ENCODE results near the gene B3GNT3. TPM values are rescaled to one million over a fixed set of nuclear protein-coding genes. Genes with fewer than 3 reads are reported as not detected.

Gene B3GNT3
- total and polyA plus RNA-seq, 2 of the 8 experiments (the other 6 are each of a cell fraction or from before 2014, with no cell fraction given): 1.5 TPM

DNA sequence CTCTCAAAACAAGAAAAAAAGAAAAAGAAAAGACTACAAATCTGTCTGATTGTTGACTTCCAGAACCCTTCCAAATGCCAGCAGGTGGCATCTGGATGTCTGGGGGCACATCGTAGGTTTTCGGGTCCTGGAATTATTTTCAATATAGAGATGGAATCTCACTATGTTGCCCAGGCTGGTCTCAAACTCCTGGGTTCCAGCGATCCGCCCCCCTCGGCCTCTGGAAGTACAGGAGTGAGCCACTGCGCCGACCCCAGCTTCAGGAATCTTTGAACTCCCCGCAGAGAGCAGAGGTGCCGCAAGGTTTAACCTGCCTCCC is 567 bp upstream of the B3GNT3 start:
- Histone ChIP-seq H3K4me1 (replicated peaks in 1 of 4; ENCODE audit: control insufficient read depth in 3 of 4, insufficient read depth in 4 of 4, low read length in 3 of 4) (peaks cover 0 to 6% (median 4%) of the 10 kb centered on the region in 4 experiments; a peak in 5 of 7 replicates), H3K79me2 (ENCODE audit: control insufficient read depth in 1 of 2, insufficient read depth in 2 of 2, low read length in 2 of 2) (no peaks in the 10 kb centered on the region), H2BK120ac (replicated peaks; ENCODE audit: low read depth, low read length) (no peak overlapping the region), H3K23me2 (ENCODE audit: low read depth, low read length) (peaks cover 12% of the 10 kb centered on the region; the same call in 1 of the 2 replicates), H3K27ac (ENCODE audit: low read depth, low read length) (no peak overlapping the region), H3K9me3 (ENCODE audit: insufficient read depth in 2 of 2, low read depth in 1 of 2, low read length in 1 of 2) (no peaks in the 10 kb centered on the region), H3K27me3 (replicated peaks in 1 of 4; ENCODE audit: control insufficient read depth in 3 of 4, extremely low read depth in 1 of 4, insufficient read depth in 3 of 4, low read length in 3 of 4) (peaks cover 0 to 9% (median 7%) of the 10 kb centered on the region in 4 experiments; a peak in 6 of 7 replicates), H3K36me3 (ENCODE audit: control insufficient read depth in 2 of 4, insufficient read depth in 4 of 4, low read length in 3 of 4) (no peaks in the 10 kb centered on the region), H2BK12ac (ENCODE audit: low read depth, low read length) (peak overlapping the region; percentile 80; the same call in 1 of the 2 replicates), H3K79me1 (ENCODE audit: low read depth, low read length) (no peaks in the 10 kb centered on the region), H4K8ac (ENCODE audit: extremely low read depth, insufficient read depth, low read length) (no peak overlapping the region), H2AK5ac (ENCODE audit: low read depth, low read length) (no peak overlapping the region), H2AFZ (ENCODE audit: low read length) (peak overlapping the region; percentile 3; the same call in 1 of the 2 replicates), H3K4ac (replicated peaks; ENCODE audit: insufficient read length, low read depth, low read length) (no peak overlapping the region), H4K20me1 (replicated peaks in 1 of 2; ENCODE audit: control insufficient read depth in 1 of 2, insufficient read depth in 2 of 2, low read length in 2 of 2) (no peaks in the 10 kb centered on the region), H3K9ac (replicated peaks in 1 of 4; ENCODE audit: extremely low read depth in 1 of 4, low read depth in 3 of 4, low read length in 3 of 4) (no peak overlapping the region), H3K4me2 (ENCODE audit: insufficient read depth in 1 of 2, low read depth in 2 of 2, low read length in 2 of 2) (peak overlapping the region; percentile 71 to 80), H3K4me3 (ENCODE audit: extremely low read depth in 1 of 4, insufficient read depth in 2 of 4, low read depth in 3 of 4, low read length in 4 of 4) (peak overlapping the region; percentile 40 to 69 (median 58); a peak in 7 of 8 replicates), H2BK15ac (ENCODE audit: low read length) (no peak overlapping the region), H4K5ac (ENCODE audit: insufficient read length, low read depth, low read length) (no peak overlapping the region), H2BK5ac (ENCODE audit: low read depth, low read length) (no peak overlapping the region), H3K14ac (ENCODE audit: insufficient read length) (no peak overlapping the region), H3K23ac (ENCODE audit: insufficient read length) (no peak overlapping the region), H3K18ac (ENCODE audit: extremely low read depth, low read length) (0 out of 2 replicates have a peak overlapping the region, but pooled peaks have one; percentile 51), H3K56ac (replicated peaks; ENCODE audit: insufficient read length, low read depth, low read length) (no peak overlapping the region), H2BK20ac (ENCODE audit: low read length) (no peak overlapping the region), H4K91ac (replicated peaks; ENCODE audit: insufficient read length, low read length) (no peak overlapping the region)
- no peak for DNase-seq (ENCODE audit: low read depth in 1 of 2, low spot score in 2 of 2)
- ChIA-PET CTCF (ENCODE audit: partially characterized antibody) (interaction anchor here (0.8 to 2.7 kb wide), 11 partner anchors 10 to 200 kb away, joined by 3 to 11 read pairs (median 4); partner anchors contain the start of gene RPL18A), POLR2A (ENCODE audit: partially characterized antibody) (interaction anchor here (0.8 to 3.7 kb wide), 6 partner anchors 10 to 238 kb away, joined by 3 to 12 read pairs (median 4); partner anchors contain the start of gene RPL18A)
- no peak for FAIRE-seq
- TF ChIP-seq, protein P1, sequence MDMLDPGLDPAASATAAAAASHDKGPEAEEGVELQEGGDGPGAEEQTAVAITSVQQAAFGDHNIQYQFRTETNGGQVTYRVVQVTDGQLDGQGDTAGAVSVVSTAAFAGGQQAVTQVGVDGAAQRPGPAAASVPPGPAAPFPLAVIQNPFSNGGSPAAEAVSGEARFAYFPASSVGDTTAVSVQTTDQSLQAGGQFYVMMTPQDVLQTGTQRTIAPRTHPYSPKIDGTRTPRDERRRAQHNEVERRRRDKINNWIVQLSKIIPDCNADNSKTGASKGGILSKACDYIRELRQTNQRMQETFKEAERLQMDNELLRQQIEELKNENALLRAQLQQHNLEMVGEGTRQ (IDR thresholded peaks at IDR 0.05; ENCODE audit: low read length): no peak
- TF ChIP-seq SRF (IDR thresholded peaks at IDR 0.05; ENCODE audit: low read depth, low read length) (no peak), CBX8 (IDR thresholded peaks at IDR 0.05; ENCODE audit: borderline replicate concordance, low read depth, low read length) (no peak), KDM1A (IDR thresholded peaks at IDR 0.05; ENCODE audit: borderline replicate concordance, low read length) (no peak), SAP30 (IDR thresholded peaks at IDR 0.05; ENCODE audit: insufficient read depth, insufficient replicate concordance, low read length) (no peak), EGR1 (IDR thresholded peaks at IDR 0.05; ENCODE audit: borderline replicate concordance, low read depth, low read length) (no peak), CREB1 (IDR thresholded peaks at IDR 0.05) (no peak), RNF2 (IDR thresholded peaks at IDR 0.05; ENCODE audit: borderline replicate concordance, low read depth, low read length, missing control alignments, poor library complexity, severe bottlenecking) (no peak), SIX5 (IDR thresholded peaks at IDR 0.05; ENCODE audit: low read depth, low read length) (no peak)
- TF ChIP-seq, protein P2, sequence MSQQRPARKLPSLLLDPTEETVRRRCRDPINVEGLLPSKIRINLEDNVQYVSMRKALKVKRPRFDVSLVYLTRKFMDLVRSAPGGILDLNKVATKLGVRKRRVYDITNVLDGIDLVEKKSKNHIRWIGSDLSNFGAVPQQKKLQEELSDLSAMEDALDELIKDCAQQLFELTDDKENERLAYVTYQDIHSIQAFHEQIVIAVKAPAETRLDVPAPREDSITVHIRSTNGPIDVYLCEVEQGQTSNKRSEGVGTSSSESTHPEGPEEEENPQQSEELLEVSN (IDR thresholded peaks at IDR 0.05): no peak
- 56% methylated on average over 7 of the region's 9 CpGs; no CpG with 5 or more reads in 1 of the 2 experiments for WGBS, 2 experiments (ENCODE audit: extremely low coverage in 1 of 2, insufficient coverage in 1 of 2, insufficient read length in 1 of 2, insufficient replicate concordance in 2 of 2, low coverage in 1 of 2, low lambda C conversion rate in 2 of 2, missing lambda C conversion rate in 1 of 2)
